ENCODE data around the gene IER3. TPM values are rescaled to one million over a fixed set of nuclear protein-coding genes. Genes with fewer than 3 reads are reported as not detected.

Gene IER3
- total and polyA plus RNA-seq, 9 of the 15 experiments (the other 6 are each of a cell fraction or from before 2014, with no cell fraction given) = 1.5 to 30.0 (median 11.5) TPM

DNA sequence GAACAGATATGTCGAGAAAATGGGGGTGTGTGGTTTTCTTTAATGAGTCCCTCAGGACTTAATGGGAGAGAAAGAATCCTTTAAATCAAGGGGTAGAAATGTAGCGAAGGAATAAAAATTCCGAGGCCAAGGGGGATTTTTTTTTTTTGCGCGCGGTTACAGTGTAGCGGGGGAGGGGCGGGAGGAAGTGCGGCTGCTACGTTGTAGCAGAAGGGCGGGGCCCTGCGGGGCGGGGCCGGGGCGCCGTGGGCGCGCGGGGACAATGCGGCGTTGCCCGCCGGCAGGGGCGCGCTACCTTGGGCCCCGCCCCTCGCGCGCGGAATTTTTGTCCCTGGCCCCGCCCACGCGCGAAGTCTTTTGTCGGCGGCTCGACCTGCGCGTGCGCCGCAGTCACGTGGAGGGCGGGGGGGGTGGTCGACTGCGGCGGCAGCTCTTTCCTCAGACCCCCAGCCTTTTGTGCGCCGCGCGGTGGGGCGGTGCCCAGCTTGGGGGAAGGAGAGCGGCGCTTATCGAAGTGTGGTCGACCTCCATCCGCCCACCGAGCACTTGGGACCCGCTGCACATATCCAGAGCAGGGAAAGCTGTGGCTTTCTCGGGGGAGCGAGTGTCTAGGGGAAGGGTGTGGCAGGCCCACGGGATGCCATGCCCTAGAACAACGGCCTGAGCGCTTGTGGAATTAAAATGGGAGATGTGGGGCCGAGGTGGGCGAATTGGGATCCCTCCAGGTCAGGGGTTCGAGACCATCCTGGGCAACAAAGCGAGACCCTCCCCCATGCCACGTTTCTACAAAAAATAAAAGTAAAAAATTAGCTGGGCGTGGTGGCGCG is 22.9 kb downstream of the IER3 start (continued):
- TF ChIP-seq, protein P1, sequence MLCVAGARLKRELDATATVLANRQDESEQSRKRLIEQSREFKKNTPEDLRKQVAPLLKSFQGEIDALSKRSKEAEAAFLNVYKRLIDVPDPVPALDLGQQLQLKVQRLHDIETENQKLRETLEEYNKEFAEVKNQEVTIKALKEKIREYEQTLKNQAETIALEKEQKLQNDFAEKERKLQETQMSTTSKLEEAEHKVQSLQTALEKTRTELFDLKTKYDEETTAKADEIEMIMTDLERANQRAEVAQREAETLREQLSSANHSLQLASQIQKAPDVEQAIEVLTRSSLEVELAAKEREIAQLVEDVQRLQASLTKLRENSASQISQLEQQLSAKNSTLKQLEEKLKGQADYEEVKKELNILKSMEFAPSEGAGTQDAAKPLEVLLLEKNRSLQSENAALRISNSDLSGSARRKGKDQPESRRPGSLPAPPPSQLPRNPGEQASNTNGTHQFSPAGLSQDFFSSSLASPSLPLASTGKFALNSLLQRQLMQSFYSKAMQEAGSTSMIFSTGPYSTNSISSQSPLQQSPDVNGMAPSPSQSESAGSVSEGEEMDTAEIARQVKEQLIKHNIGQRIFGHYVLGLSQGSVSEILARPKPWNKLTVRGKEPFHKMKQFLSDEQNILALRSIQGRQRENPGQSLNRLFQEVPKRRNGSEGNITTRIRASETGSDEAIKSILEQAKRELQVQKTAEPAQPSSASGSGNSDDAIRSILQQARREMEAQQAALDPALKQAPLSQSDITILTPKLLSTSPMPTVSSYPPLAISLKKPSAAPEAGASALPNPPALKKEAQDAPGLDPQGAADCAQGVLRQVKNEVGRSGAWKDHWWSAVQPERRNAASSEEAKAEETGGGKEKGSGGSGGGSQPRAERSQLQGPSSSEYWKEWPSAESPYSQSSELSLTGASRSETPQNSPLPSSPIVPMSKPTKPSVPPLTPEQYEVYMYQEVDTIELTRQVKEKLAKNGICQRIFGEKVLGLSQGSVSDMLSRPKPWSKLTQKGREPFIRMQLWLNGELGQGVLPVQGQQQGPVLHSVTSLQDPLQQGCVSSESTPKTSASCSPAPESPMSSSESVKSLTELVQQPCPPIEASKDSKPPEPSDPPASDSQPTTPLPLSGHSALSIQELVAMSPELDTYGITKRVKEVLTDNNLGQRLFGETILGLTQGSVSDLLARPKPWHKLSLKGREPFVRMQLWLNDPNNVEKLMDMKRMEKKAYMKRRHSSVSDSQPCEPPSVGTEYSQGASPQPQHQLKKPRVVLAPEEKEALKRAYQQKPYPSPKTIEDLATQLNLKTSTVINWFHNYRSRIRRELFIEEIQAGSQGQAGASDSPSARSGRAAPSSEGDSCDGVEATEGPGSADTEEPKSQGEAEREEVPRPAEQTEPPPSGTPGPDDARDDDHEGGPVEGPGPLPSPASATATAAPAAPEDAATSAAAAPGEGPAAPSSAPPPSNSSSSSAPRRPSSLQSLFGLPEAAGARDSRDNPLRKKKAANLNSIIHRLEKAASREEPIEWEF (CRISPR knock-in tag; IDR thresholded peaks at IDR 0.05) = no peak
- TF ChIP-seq, protein P2, sequence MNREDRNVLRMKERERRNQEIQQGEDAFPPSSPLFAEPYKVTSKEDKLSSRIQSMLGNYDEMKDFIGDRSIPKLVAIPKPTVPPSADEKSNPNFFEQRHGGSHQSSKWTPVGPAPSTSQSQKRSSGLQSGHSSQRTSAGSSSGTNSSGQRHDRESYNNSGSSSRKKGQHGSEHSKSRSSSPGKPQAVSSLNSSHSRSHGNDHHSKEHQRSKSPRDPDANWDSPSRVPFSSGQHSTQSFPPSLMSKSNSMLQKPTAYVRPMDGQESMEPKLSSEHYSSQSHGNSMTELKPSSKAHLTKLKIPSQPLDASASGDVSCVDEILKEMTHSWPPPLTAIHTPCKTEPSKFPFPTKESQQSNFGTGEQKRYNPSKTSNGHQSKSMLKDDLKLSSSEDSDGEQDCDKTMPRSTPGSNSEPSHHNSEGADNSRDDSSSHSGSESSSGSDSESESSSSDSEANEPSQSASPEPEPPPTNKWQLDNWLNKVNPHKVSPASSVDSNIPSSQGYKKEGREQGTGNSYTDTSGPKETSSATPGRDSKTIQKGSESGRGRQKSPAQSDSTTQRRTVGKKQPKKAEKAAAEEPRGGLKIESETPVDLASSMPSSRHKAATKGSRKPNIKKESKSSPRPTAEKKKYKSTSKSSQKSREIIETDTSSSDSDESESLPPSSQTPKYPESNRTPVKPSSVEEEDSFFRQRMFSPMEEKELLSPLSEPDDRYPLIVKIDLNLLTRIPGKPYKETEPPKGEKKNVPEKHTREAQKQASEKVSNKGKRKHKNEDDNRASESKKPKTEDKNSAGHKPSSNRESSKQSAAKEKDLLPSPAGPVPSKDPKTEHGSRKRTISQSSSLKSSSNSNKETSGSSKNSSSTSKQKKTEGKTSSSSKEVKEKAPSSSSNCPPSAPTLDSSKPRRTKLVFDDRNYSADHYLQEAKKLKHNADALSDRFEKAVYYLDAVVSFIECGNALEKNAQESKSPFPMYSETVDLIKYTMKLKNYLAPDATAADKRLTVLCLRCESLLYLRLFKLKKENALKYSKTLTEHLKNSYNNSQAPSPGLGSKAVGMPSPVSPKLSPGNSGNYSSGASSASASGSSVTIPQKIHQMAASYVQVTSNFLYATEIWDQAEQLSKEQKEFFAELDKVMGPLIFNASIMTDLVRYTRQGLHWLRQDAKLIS (CRISPR knock-in tag; IDR thresholded peaks at IDR 0.05) = peak; percentile 23; the same call in 1 of the 2 replicates
- TF ChIP-seq POLR3G (IDR thresholded peaks at IDR 0.05; ENCODE audit: extremely low read depth, insufficient read length, insufficient replicate concordance) (no peak), EGR1 (conservative IDR thresholded peaks at IDR 0.05) (peak; percentile 84), ZNF23 (CRISPR knock-in tag; IDR thresholded peaks at IDR 0.05) (peak; percentile 60; the same call in 1 of the 2 replicates), ELF4 (CRISPR knock-in tag; IDR thresholded peaks at IDR 0.05) (peak; percentile 69), CC2D1A (IDR thresholded peaks at IDR 0.05) (no peak), PPARD (CRISPR knock-in tag; IDR thresholded peaks at IDR 0.05) (no peak), TFAM (CRISPR knock-in tag; conservative IDR thresholded peaks at IDR 0.05) (no peak), MYC (IDR thresholded peaks at IDR 0.05; ENCODE audit: low read depth, low read length) (peak; percentile 91), MYC (CRISPR knock-in tag; IDR thresholded peaks at IDR 0.05; ENCODE audit: borderline replicate concordance, low read depth) (peak; percentile 86; the same call in 1 of the 2 replicates), ZNF347 (CRISPR knock-in tag; IDR thresholded peaks at IDR 0.05; ENCODE audit: low read depth) (peak; percentile 79; the same call in 1 of the 2 replicates), NFRKB (IDR thresholded peaks at IDR 0.05; ENCODE audit: low read depth) (peak; percentile 89; the same call in 1 of the 2 replicates), ZNF431 (CRISPR knock-in tag; IDR thresholded peaks at IDR 0.05) (no peak; the same call in none of the 2 replicates), ZNF584 (CRISPR knock-in tag; IDR thresholded peaks at IDR 0.05; ENCODE audit: low read depth) (no peak), TCF3 (CRISPR knock-in tag; IDR thresholded peaks at IDR 0.05) (no peak), BACH1 (tag; IDR thresholded peaks at IDR 0.05) (0 out of 2 replicates have a peak, but pooled peaks have one; percentile 21)
- TF ChIP-seq, protein P3, sequence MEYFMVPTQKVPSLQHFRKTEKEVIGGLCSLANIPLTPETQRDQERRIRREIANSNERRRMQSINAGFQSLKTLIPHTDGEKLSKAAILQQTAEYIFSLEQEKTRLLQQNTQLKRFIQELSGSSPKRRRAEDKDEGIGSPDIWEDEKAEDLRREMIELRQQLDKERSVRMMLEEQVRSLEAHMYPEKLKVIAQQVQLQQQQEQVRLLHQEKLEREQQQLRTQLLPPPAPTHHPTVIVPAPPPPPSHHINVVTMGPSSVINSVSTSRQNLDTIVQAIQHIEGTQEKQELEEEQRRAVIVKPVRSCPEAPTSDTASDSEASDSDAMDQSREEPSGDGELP (CRISPR knock-in tag; IDR thresholded peaks at IDR 0.05; ENCODE audit: borderline replicate concordance) = peak; percentile 57; the same call in 1 of the 2 replicates
